H1 (cell line): ENCODE data around the gene VSIG10. TPM values are rescaled to one million over a fixed set of nuclear protein-coding genes. Genes with fewer than 3 reads are reported as not detected.

Source experiments
- CTCF ChIA-PET: fragments of 300-600 bp; sonication (Branson Sonifier 250); formaldehyde crosslinking; loops from one replicate; lab custom pipeline; 2021; ENCODE audit not compliant: partially characterized antibody; lab: Charles Lee
- POLR2A ChIA-PET: fragments of 300-600 bp; sonication (Branson Sonifier 250); formaldehyde crosslinking; loops from one replicate; lab custom pipeline; 2021; ENCODE audit warnings: inconsistent platforms; ENCODE audit not compliant: partially characterized antibody; lab: Charles Lee
- DNase-seq, 2 experiments: peaks; one replicate each; pipeline versions ENCODE4 v3.0.0 to v3.0.0-alpha.2; 2010 to 2022; ENCODE audit warnings: low spot score in 2 of 2, low read depth in 1 of 2, mixed read lengths in 1 of 2
- FAIRE-seq: peaks from 2 replicates; lab custom pipeline; 2011; peaks lifted over from hg19 to GRCh38; lab: Jason Lieb, UNC
- H2AFZ ChIP-seq: 2 replicates; pipeline ENCODE4 v1.8.1; 2012; ENCODE audit warnings: low read length, inconsistent platforms
- H2AK5ac ChIP-seq: 2 replicates; pipeline ENCODE4 v1.6.1; 2013; ENCODE audit warnings: low read depth, low read length
- H2BK120ac ChIP-seq: replicated peaks from 2 replicates; pipeline ENCODE3; 2013; ENCODE audit warnings: low read depth, low read length, inconsistent platforms
- H2BK12ac ChIP-seq: 2 replicates; pipeline ENCODE4 v1.6.1; 2013; ENCODE audit warnings: low read depth, low read length
- H2BK15ac ChIP-seq: 2 replicates; pipeline ENCODE4 v1.6.1; 2013; ENCODE audit warnings: low read length
- H2BK20ac ChIP-seq: 2 replicates; pipeline ENCODE4 v1.6.1; 2013; ENCODE audit warnings: low read length
- H2BK5ac ChIP-seq: 2 replicates; pipeline ENCODE4 v1.6.1; 2013; ENCODE audit warnings: low read depth, low read length
- H3K14ac ChIP-seq: 2 replicates; pipeline ENCODE4 v1.6.1; 2013; ENCODE audit warnings: inconsistent platforms; ENCODE audit not compliant: insufficient read length
- H3K18ac ChIP-seq: 2 replicates; pipeline ENCODE4 v1.6.1; 2013; ENCODE audit warnings: low read length; ENCODE audit errors: extremely low read depth
- H3K23ac ChIP-seq: 2 replicates; pipeline ENCODE4 v1.6.1; 2013; ENCODE audit warnings: inconsistent platforms; ENCODE audit not compliant: insufficient read length
- H3K23me2 ChIP-seq: 2 replicates; pipeline ENCODE4 v1.6.1; 2013; ENCODE audit warnings: low read depth, low read length
- H3K27ac ChIP-seq: 2 replicates; pipeline ENCODE4 v1.6.1; 2011; ENCODE audit warnings: low read depth, low read length, inconsistent platforms
- H3K27me3 ChIP-seq, 4 experiments: replicated peaks in 1 of 4; 1 replicate in 1 of 4; 2 replicates in 3 of 4; pipeline versions ENCODE4 v1.6.1 to v1.8.1; 2011 to 2013; ENCODE audit warnings: low read length in 3 of 4, mild to moderate bottlenecking in 3 of 4, inconsistent platforms in 2 of 4, mixed read lengths in 2 of 4, moderate library complexity in 1 of 4; ENCODE audit not compliant: control insufficient read depth in 3 of 4, insufficient read depth in 3 of 4; ENCODE audit errors: extremely low read depth in 1 of 4
- H3K36me3 ChIP-seq, 4 experiments: 2 replicates each; pipeline versions ENCODE4 v1.6.1 to v1.8.1; 2011 to 2013; ENCODE audit warnings: mild to moderate bottlenecking in 4 of 4, low read length in 3 of 4, moderate library complexity in 2 of 4, control low read depth in 1 of 4, inconsistent platforms in 1 of 4; ENCODE audit not compliant: insufficient read depth in 4 of 4, control insufficient read depth in 2 of 4
- H3K4ac ChIP-seq: replicated peaks from 2 replicates; pipeline ENCODE3; 2013; ENCODE audit warnings: low read length, low read depth, mixed read lengths, inconsistent platforms; ENCODE audit not compliant: insufficient read length
- H3K4me1 ChIP-seq, 4 experiments: replicated peaks in 1 of 4; 1 replicate in 1 of 4; 2 replicates in 3 of 4; pipeline versions ENCODE4 v1.6.1 to v1.8.1; 2011 to 2013; ENCODE audit warnings: low read length in 3 of 4, inconsistent platforms in 2 of 4, mixed read lengths in 1 of 4; ENCODE audit not compliant: insufficient read depth in 4 of 4, control insufficient read depth in 3 of 4
- H3K4me2 ChIP-seq, 2 experiments: 2 replicates each; pipeline versions ENCODE4 v1.6.1 to v1.8.1; 2011 to 2013; ENCODE audit warnings: low read depth in 2 of 2, low read length in 2 of 2, control low read depth in 1 of 2, inconsistent platforms in 1 of 2, mild to moderate bottlenecking in 1 of 2; ENCODE audit not compliant: insufficient read depth in 1 of 2
- H3K4me3 ChIP-seq, 4 experiments: fragments of 200-600, 300-600 bp in 1 of 4; sonication (generic), shearing (Covaris generic), sonication (Bioruptor Twin) in 1 of 4; 2 replicates each; pipeline versions ENCODE4 v1.5.1 to v1.8.1; 2011 to 2016; ENCODE audit warnings: low read length in 4 of 4, low read depth in 3 of 4, control low read depth in 2 of 4, inconsistent platforms in 2 of 4, mild to moderate bottlenecking in 2 of 4, mixed read lengths in 1 of 4, moderate library complexity in 1 of 4; ENCODE audit not compliant: insufficient read depth in 2 of 4; ENCODE audit errors: extremely low read depth in 1 of 4
- H3K56ac ChIP-seq: replicated peaks from 2 replicates; pipeline ENCODE3; 2013; ENCODE audit warnings: low read depth, mild to moderate bottlenecking, mixed read lengths, low read length, inconsistent platforms; ENCODE audit not compliant: insufficient read length
- H3K79me1 ChIP-seq: 2 replicates; pipeline ENCODE4 v1.6.1; 2013; ENCODE audit warnings: low read depth, low read length, control low read depth
- H3K79me2 ChIP-seq, 2 experiments: 2 replicates each; pipeline versions ENCODE4 v1.6.1 to v1.8.1; 2012 to 2013; ENCODE audit warnings: low read length in 2 of 2, mild to moderate bottlenecking in 2 of 2, inconsistent platforms in 1 of 2; ENCODE audit not compliant: insufficient read depth in 2 of 2, control insufficient read depth in 1 of 2
- H3K9ac ChIP-seq, 4 experiments: replicated peaks in 1 of 4; 1 replicate in 1 of 4; 2 replicates in 3 of 4; pipeline versions ENCODE4 v1.6.1 to v1.8.1; 2011 to 2013; ENCODE audit warnings: low read depth in 3 of 4, low read length in 3 of 4, control low read depth in 2 of 4, mild to moderate bottlenecking in 2 of 4, moderate library complexity in 2 of 4, inconsistent platforms in 1 of 4; ENCODE audit errors: extremely low read depth in 1 of 4
- H3K9me3 ChIP-seq, 2 experiments: 2 replicates each; pipeline versions ENCODE4 v1.6.1 to v1.8.1; 2012 to 2013; ENCODE audit warnings: mild to moderate bottlenecking in 2 of 2, moderate library complexity in 2 of 2, control low read depth in 1 of 2, inconsistent platforms in 1 of 2, low read depth in 1 of 2, low read length in 1 of 2, mixed read lengths in 1 of 2; ENCODE audit not compliant: insufficient read depth in 2 of 2
- H4K20me1 ChIP-seq, 2 experiments: replicated peaks in 1 of 2; 2 replicates each; pipeline versions ENCODE3 to v1.8.1; 2011 to 2013; ENCODE audit warnings: inconsistent platforms in 2 of 2, low read length in 2 of 2, mild to moderate bottlenecking in 1 of 2; ENCODE audit not compliant: insufficient read depth in 2 of 2, control insufficient read depth in 1 of 2
- H4K5ac ChIP-seq: 2 replicates; pipeline ENCODE4 v1.6.1; 2013; ENCODE audit warnings: low read length, low read depth, mixed read lengths, inconsistent platforms; ENCODE audit not compliant: insufficient read length
- H4K8ac ChIP-seq: 2 replicates; pipeline ENCODE4 v1.8.0; 2013; ENCODE audit warnings: mild to moderate bottlenecking, moderate library complexity, low read length, inconsistent platforms; ENCODE audit not compliant: insufficient read depth; ENCODE audit errors: extremely low read depth
- H4K91ac ChIP-seq: replicated peaks from 2 replicates; pipeline ENCODE3; 2013; ENCODE audit warnings: low read length, mixed read lengths, inconsistent platforms; ENCODE audit not compliant: insufficient read length
- ATF2 ChIP-seq: IDR thresholded peaks from 2 replicates; pipeline ENCODE4 v1.6.1; 2012; ENCODE audit warnings: low read length, inconsistent platforms
- CBX8 ChIP-seq: fragments of 300-800, 300-1000 bp; sonication (generic); IDR thresholded peaks from 2 replicates; pipeline ENCODE4 v1.7.1; 2016; ENCODE audit warnings: low read depth, low read length, borderline replicate concordance
- CREB1 ChIP-seq: IDR thresholded peaks from 2 replicates; pipeline ENCODE4 v1.6.1; 2012; ENCODE audit warnings: inconsistent platforms
- RFX5 ChIP-seq: IDR thresholded peaks from 2 replicates; pipeline ENCODE4 v1.6.1; 2011; ENCODE audit warnings: low read depth, low read length, improper control_type of control experiment, borderline replicate concordance
- USF2 ChIP-seq: IDR thresholded peaks from 2 replicates; pipeline ENCODE4 v1.6.1; 2011; ENCODE audit warnings: low read length, improper control_type of control experiment
- WGBS, 2 experiments: shearing (Covaris generic) in 1 of 2; methylation state at CpG; one replicate each; pipeline versions ENCODE4 v1.1.6 to v1.1.7; 2013 to 2015; ENCODE audit warnings: low lambda C conversion rate in 2 of 2, mixed read lengths in 2 of 2, inconsistent platforms in 1 of 2, low coverage in 1 of 2, missing lambda C conversion rate in 1 of 2; ENCODE audit not compliant: insufficient replicate concordance in 2 of 2, insufficient coverage in 1 of 2, insufficient read length in 1 of 2; ENCODE audit errors: extremely low coverage in 1 of 2, missing lambda C conversion rate in 1 of 2; 5-methylcytosine and 5-hydroxymethylcytosine counted together
- polyA plus RNA-seq, 7 experiments: library from polyadenylated mRNA; depleted of rRNA in 3 of 7; stranded (reverse) in 5 of 7; unstranded in 2 of 7; fragments of >200 nt in 5 of 7; fragments of 200-250 nt in 2 of 7; gene quantifications; 1 replicate in 5 of 7; 2 replicates in 1 of 7; 4 replicates in 1 of 7; pipeline versions ENCODE4 v1.2.1 to v1.2.3, GENCODE V29; 2011 to 2013; ENCODE audit warnings: missing spikeins in 2 of 7, mixed read lengths in 2 of 7
- total RNA-seq: library from RNA; stranded (reverse); fragmentation: NEBNext Ultra II Directional; extraction: Animal tissue kit (Norgen Biotek cat#: 25700); gene quantifications from 2 replicates; pipeline ENCODE4 v1.2.1, GENCODE V29; 2021

Gene VSIG10
- total and polyA plus RNA-seq, 2 of the 8 experiments (the other 6 are each of a cell fraction or from before 2014, with no cell fraction given): 34.4 to 93.6 TPM

- Histone ChIP-seq H3K9ac (no peak overlapping the region), H4K8ac (no peak overlapping the region), H3K9me3 (no peaks in the 10 kb centered on the region), H3K4ac (no peak overlapping the region), H3K23me2 (no peaks in the 10 kb centered on the region), H3K23ac (no peak overlapping the region), H4K5ac (no peak overlapping the region), H2BK120ac (no peak overlapping the region), H3K56ac (no peak overlapping the region), H3K18ac (no peak overlapping the region), H2AK5ac (no peak overlapping the region), H4K91ac (no peak overlapping the region), H2BK5ac (no peak overlapping the region), H2BK20ac (no peak overlapping the region), H4K20me1 (peaks cover 3 to 9% of the 10 kb centered on the region in 2 experiments), H3K14ac (no peak overlapping the region), H3K27ac (no peak overlapping the region), H2BK12ac (no peak overlapping the region), H3K4me2 (no peak overlapping the region), H3K79me1 (no peaks in the 10 kb centered on the region; the same call in none of the 2 replicates), H3K79me2 (peaks cover 0 to 12% of the 10 kb centered on the region in 2 experiments; a peak in 1 of 4 replicates), H3K36me3 (peaks cover 16 to 77% (median 48%) of the 10 kb centered on the region in 4 experiments), H3K4me1 (no peaks in the 10 kb centered on the region), H2AFZ (no peak overlapping the region), H3K27me3 (no peaks in the 10 kb centered on the region), H3K4me3 (no peak overlapping the region), H2BK15ac (no peak overlapping the region)
- DNase-seq (no peak), FAIRE-seq (no peak)
- POLR2A ChIA-PET: interaction anchor here (0.7 to 8.0 kb wide), 5 partner anchors 6 to 41 kb away, joined by 3 to 83 read pairs (median 4); no protein-coding TSS in a partner anchor
- TF ChIP-seq ATF2 (no peak), CREB1 (no peak), USF2 (no peak), RFX5 (no peak), CBX8 (no peak)
- CTCF ChIA-PET: interaction anchor here (0.5 to 2.2 kb wide), 2 partner anchors 24 to 714 kb away, joined by 3 to 6 read pairs; no protein-coding TSS in a partner anchor
- 96% methylated on average over 7 of the region's 7 CpGs; no CpG with 5 or more reads in 1 of the 2 experiments for WGBS, 2 experiments
Measured at GRCh38 chr12:118145113-118145797, 41.4 kb upstream of the VSIG10 start.
